GM23338 (cell line): Measurements from ENCODE around the gene NLN. TPM values are rescaled to one million over a fixed set of nuclear protein-coding genes. Genes with fewer than 3 reads are reported as not detected.

ENCODE experiments used
- ATAC-seq: fragments of 200-7000 bp; cut with Tn5 transposase; 3 replicates; pipeline ENCODE4 v1.9.1; 2020
- DNase-seq: peaks from one replicate; pipeline ENCODE4 v3.0.0-alpha.2; 2015; ENCODE audit warnings: low spot score
- H2AFZ ChIP-seq: fragments of 200-600 bp; sonication (generic); 2 replicates; pipeline ENCODE4 v1.8.0; 2016; ENCODE audit warnings: antibody characterized with exemption, mild to moderate bottlenecking, moderate library complexity
- H3F3A ChIP-seq: fragments of 200-600 bp; sonication (generic); replicated peaks from 2 replicates; pipeline ENCODE4 v1.8.0; 2017; ENCODE audit warnings: antibody characterized with exemption, mixed run types, low read depth
- H3K27ac ChIP-seq: fragments of 200-600 bp; sonication (generic); 2 replicates; pipeline ENCODE4 v1.6.1; 2016; ENCODE audit warnings: low read depth
- H3K27me3 ChIP-seq: fragments of 200-600 bp; sonication (generic); 2 replicates; pipeline ENCODE4 v1.8.0; 2016; ENCODE audit warnings: mild to moderate bottlenecking, mixed run types, moderate library complexity; ENCODE audit not compliant: insufficient read depth
- H3K36me3 ChIP-seq: fragments of 200-600 bp; sonication (generic); 2 replicates; pipeline ENCODE4 v1.8.0; 2016; ENCODE audit warnings: mild to moderate bottlenecking; ENCODE audit not compliant: insufficient read depth
- H3K4me1 ChIP-seq: fragments of 200-600 bp; sonication (generic); 2 replicates; pipeline ENCODE4 v1.8.0; 2016; ENCODE audit warnings: mild to moderate bottlenecking, moderate library complexity; ENCODE audit not compliant: insufficient read depth
- H3K4me2 ChIP-seq: fragments of 200-600 bp; sonication (generic); 2 replicates; pipeline ENCODE4 v1.7.1; 2017; ENCODE audit warnings: mixed run types
- H3K4me3 ChIP-seq: fragments of 200-600 bp; sonication (generic); 2 replicates; pipeline ENCODE4 v1.6.1; 2016; ENCODE audit warnings: mixed run types
- H3K79me2 ChIP-seq: fragments of 200-600 bp; sonication (generic); replicated peaks from 2 replicates; pipeline ENCODE4 v1.8.0; 2017; ENCODE audit warnings: mild to moderate bottlenecking; ENCODE audit not compliant: insufficient read depth
- H3K9me2 ChIP-seq: fragments of 200-600 bp; sonication (generic); 2 replicates; pipeline ENCODE4 v1.8.0; 2017; ENCODE audit not compliant: insufficient read depth
- H4K20me1 ChIP-seq: fragments of 200-600 bp; sonication (generic); replicated peaks from 2 replicates; pipeline ENCODE4 v1.8.0; 2017; ENCODE audit warnings: mild to moderate bottlenecking; ENCODE audit not compliant: insufficient read depth
- H3K27ac Mint-ChIP-seq: 2 replicates; pipeline ENCODE4 v1.8.0; 2020; ENCODE audit warnings: inconsistent platforms, mild to moderate bottlenecking, moderate library complexity, mixed read lengths
- H3K27me3 Mint-ChIP-seq: 3 replicates; pipeline ENCODE4 v1.8.0; 2022; ENCODE audit warnings: low read depth, mild to moderate bottlenecking, moderate library complexity, mixed read lengths, inconsistent platforms; ENCODE audit not compliant: insufficient read depth, poor library complexity
- H3K36me3 Mint-ChIP-seq: 3 replicates; pipeline ENCODE4 v1.8.0; 2021; ENCODE audit warnings: low read depth, mild to moderate bottlenecking, inconsistent platforms, moderate library complexity, mixed read lengths
- H3K4me1 Mint-ChIP-seq: 3 replicates; pipeline ENCODE4 v1.8.0; 2020; ENCODE audit warnings: mild to moderate bottlenecking, inconsistent platforms, mixed read lengths
- H3K4me3 Mint-ChIP-seq: 3 replicates; pipeline ENCODE4 v1.8.0; 2021; ENCODE audit warnings: moderate library complexity, mild to moderate bottlenecking, inconsistent platforms, mixed read lengths
- H3K9me3 Mint-ChIP-seq: 3 replicates; pipeline ENCODE4 v1.8.0; 2020; ENCODE audit warnings: moderate library complexity, mild to moderate bottlenecking, inconsistent platforms, mixed read lengths
- CTCF ChIP-seq, 2 experiments: fragments of 200-600 bp in 1 of 2; sonication (generic) in 1 of 2; conservative IDR thresholded peaks; 2 replicates each; pipeline versions ENCODE4 v1.5.1 to v1.6.1; 2016 to 2017; ENCODE audit warnings: antibody characterized with exemption in 2 of 2, low read depth in 2 of 2, mild to moderate bottlenecking in 2 of 2, moderate library complexity in 1 of 2
- ETS1 ChIP-seq: IDR thresholded peaks from 2 replicates; pipeline ENCODE4 v1.6.1; 2016; ENCODE audit warnings: antibody characterized with exemption
- EZH2 ChIP-seq: fragments of 200-600 bp; sonication (generic); IDR thresholded peaks from one replicate; pipeline ENCODE4 v1.8.0; 2017; ENCODE audit warnings: antibody characterized with exemption, mild to moderate bottlenecking, low read depth; ENCODE audit not compliant: unreplicated experiment
- EZH2phosphoT487 ChIP-seq: fragments of 200-600 bp; sonication (generic); IDR thresholded peaks from one replicate; pipeline ENCODE4 v1.8.1; 2018; ENCODE audit warnings: antibody characterized with exemption; ENCODE audit not compliant: unreplicated experiment
- JUNB ChIP-seq: IDR thresholded peaks from one replicate; pipeline ENCODE4 v1.6.1; 2016; ENCODE audit warnings: antibody characterized with exemption; ENCODE audit not compliant: unreplicated experiment
- NANOG ChIP-seq: IDR thresholded peaks from 2 replicates; pipeline ENCODE4 v1.6.1; 2016; ENCODE audit warnings: antibody characterized with exemption, borderline replicate concordance
- POLR2AphosphoS5 ChIP-seq: IDR thresholded peaks from 2 replicates; pipeline ENCODE4 v1.6.1; 2016; ENCODE audit warnings: antibody characterized with exemption, low read depth
- REST ChIP-seq: IDR thresholded peaks from one replicate; pipeline ENCODE4 v1.6.1; 2018; ENCODE audit warnings: antibody characterized with exemption; ENCODE audit not compliant: unreplicated experiment
- ZNF331 ChIP-seq: fragments of 250-450 bp; sonication (Bioruptor Pico); IDR thresholded peaks from 2 replicates; pipeline ENCODE4 v1.5.0; 2020; ENCODE audit warnings: low read depth, mild to moderate bottlenecking, moderate library complexity
- polyA plus RNA-seq: library from polyadenylated mRNA; unstranded; fragments of >200 nt; fragmentation: Nextera tagmentation; extraction: Ambion mirVana; gene quantifications from 2 replicates; pipeline ENCODE4 v1.2.1, GENCODE V29; 2016
- total RNA-seq: library from RNA; depleted of rRNA; stranded (reverse); fragments of >200 nt; shearing (Covaris generic); gene quantifications from 2 replicates; pipeline ENCODE4 v1.2.3, GENCODE V29; 2014

Gene NLN
- total and polyA plus RNA-seq, 2 experiments from 2014 or later: 56.4 to 168 TPM

- TF ChIP-seq ZNF331 (CRISPR knock-in tag) (no peak), REST (no peak)
Observed at GRCh38 chr5:65802080-65802479, 80.1 kb downstream of the NLN start (continued).

- 0 out of 2 replicates have a peak, but pooled peaks cover 5% of the 10 kb centered on the region for H3K79me2 ChIP-seq
- no peak overlapping the region for H3K27ac Mint-ChIP-seq
- H3K36me3 Mint-ChIP-seq: peaks cover 84% of the 10 kb centered on the region
- no peak overlapping the region for H3K27ac ChIP-seq
- 0 out of 2 replicates have a peak, but pooled peaks cover 9% of the 10 kb centered on the region for H4K20me1 ChIP-seq
- H2AFZ ChIP-seq: no peak overlapping the region
- no peaks in the 10 kb centered on the region; the same call in 2 of the 3 replicates for H3K4me1 Mint-ChIP-seq
- H3K36me3 ChIP-seq: peaks cover 38% of the 10 kb centered on the region
- H3K9me2 ChIP-seq: no peaks in the 10 kb centered on the region
- DNase-seq (no peak), ATAC-seq (no peak)
- H3K27me3 Mint-ChIP-seq: peaks cover 4% of the 10 kb centered on the region
- H3K4me3 Mint-ChIP-seq: no peak overlapping the region
- no peaks in the 10 kb centered on the region for H3F3A ChIP-seq
- no peaks in the 10 kb centered on the region for H3K4me1 ChIP-seq
- H3K27me3 ChIP-seq: no peaks in the 10 kb centered on the region
- peaks cover 12% of the 10 kb centered on the region for H3K9me3 Mint-ChIP-seq
- no peak for TF ChIP-seq POLR2AphosphoS5
- no peak for TF ChIP-seq EZH2
- no peak for TF ChIP-seq ETS1
- no peak for TF ChIP-seq NANOG
- no peak for TF ChIP-seq JUNB
- no peak for TF ChIP-seq EZH2phosphoT487
- no peak for TF ChIP-seq CTCF (conservative IDR thresholded peaks at IDR 0.05; ENCODE audit: low read depth in 2 of 2)
- no peak for TF ChIP-seq REST
- no peak for TF ChIP-seq ZNF331 (CRISPR knock-in tag)
- H3K4me3 ChIP-seq: no peak overlapping the region
- H3K4me2 ChIP-seq: no peak overlapping the region
Observed at GRCh38 chr5:65802820-65803219, 80.8 kb downstream of the NLN start.
